HG02970 (cell line): ENCODE data around the gene FITM1.

Experiments used
- ATAC-seq: cut with Tn5 transposase; IDR thresholded peaks from one replicate; pipeline ENCODE4 v1.9.1; 2021; ENCODE audit warnings: mild to moderate bottlenecking, moderate library complexity, moderate number of reproducible peaks; ENCODE audit not compliant: unreplicated experiment, low FRiP score

FITM1 gene

GRCh38 chr14:24116128-24116814 is 14.2 kb upstream of the FITM1 start:
- ATAC-seq = no peak

GRCh38 chr14:24117179-24117578 is 13.3 kb upstream of the FITM1 start:
- no peak for ATAC-seq

- ATAC-seq = no peak
These were observed 10.8 kb upstream of the FITM1 start for GRCh38 chr14:24119691-24120090.

DNA sequence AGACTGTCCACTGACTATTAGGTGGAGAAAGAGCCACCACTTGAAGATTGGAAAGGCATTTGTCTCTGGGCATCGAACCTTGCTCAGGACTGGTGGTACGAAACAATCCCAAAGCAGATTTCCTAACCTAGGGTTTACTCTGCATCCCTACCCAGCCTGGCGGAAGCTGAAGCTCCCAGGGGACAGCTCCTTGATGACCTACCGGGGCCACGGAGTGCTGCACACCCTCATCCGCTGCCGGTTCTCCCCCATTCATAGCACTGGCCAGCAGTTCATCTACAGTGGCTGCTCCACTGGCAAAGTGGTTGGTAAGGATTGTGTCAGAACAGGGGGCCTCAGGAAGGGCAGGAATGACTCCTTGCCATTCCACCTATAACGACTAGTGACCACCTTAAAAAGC is 9.2 kb upstream of the FITM1 start:
- no peak for ATAC-seq

GRCh38 chr14:24122416-24122815 is 8.0 kb upstream of the FITM1 start:
- ATAC-seq = no peak

DNA sequence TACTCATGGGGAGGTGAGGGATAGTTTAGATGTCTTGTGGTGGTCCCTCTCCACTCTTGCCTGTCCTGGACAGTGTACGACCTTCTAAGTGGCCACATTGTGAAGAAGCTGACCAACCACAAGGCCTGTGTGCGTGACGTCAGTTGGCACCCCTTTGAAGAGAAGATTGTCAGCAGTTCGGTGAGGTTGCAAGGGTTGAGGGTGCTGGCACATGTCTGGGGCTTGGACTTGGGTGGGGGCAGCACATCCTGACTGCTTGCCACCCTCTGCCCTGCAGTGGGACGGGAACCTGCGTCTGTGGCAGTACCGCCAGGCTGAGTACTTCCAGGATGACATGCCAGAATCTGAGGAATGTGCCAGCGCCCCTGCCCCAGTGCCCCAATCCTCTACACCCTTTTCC is 7.6 kb upstream of the FITM1 start:
- ATAC-seq = no peak

DNA sequence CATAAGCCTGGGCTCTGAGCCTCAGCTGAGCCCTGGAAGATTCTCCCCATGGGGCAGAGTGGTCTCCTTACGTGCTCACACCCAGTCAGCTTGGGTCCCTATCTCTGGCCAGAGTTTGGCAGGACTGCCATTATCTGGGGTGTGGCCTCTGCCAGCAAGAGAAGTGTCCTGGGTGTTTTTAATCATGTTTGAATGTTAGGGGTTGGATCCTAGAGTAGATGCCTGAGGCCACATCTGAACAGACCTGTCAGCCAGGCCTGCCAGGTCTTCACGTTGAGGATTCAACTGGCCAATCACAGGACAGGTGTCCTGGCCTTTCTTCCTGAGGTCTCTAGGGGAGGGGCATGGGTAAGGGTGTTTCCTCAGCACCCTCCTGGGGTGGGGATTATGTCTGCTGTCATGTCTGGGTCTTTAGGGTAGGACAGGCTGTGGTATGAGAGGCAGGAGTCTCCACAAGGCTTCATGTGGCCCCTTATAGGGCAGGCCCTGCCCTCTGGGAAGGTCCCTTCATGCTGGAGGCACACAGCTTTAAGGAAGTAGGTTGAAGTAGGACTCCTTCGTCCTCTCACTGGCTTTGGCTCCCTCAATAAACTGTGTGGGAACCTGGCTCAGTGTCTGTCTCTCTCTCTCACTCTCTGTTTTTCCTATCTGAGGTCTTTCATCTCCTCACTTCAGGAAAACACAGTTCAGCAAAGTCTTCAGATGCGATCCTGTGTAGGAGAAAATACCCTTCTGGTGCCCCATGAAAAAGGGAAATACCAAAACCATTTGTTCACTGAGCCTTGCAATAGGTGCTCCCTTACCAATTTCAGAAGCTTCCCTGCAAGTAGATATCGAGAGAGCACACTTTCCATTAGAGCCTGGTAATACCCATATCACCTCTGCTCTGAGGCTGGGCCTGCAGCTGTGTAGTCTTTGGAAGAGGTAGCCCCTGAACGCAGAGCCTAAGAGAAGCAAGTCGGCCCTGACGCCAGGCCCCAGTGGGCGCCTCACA is 6.7 kb upstream of the FITM1 start:
- no peak for ATAC-seq

DNA sequence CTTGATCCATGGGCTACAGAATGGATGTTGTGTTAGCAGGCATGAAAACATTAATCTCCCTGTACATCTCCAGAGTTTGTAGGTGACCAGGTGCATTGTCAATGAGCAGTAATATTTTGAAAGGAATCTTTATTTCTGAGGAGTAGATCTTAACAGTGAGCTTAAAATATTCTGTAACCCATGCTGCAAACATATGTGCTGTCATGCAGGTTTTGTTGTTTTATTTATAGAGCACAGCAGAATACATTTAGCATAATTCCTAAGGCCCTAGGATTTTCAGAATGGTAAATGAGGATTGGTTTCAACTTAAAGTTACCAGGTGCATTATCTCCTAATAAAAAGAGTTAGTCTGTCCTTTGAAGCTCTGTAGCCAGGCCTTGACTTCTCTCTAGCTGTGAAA is 3.5 kb upstream of the FITM1 start:
- no peak for ATAC-seq

- no peak for ATAC-seq
These were observed 2.8 kb upstream of the FITM1 start for GRCh38 chr14:24127673-24128072.

DNA sequence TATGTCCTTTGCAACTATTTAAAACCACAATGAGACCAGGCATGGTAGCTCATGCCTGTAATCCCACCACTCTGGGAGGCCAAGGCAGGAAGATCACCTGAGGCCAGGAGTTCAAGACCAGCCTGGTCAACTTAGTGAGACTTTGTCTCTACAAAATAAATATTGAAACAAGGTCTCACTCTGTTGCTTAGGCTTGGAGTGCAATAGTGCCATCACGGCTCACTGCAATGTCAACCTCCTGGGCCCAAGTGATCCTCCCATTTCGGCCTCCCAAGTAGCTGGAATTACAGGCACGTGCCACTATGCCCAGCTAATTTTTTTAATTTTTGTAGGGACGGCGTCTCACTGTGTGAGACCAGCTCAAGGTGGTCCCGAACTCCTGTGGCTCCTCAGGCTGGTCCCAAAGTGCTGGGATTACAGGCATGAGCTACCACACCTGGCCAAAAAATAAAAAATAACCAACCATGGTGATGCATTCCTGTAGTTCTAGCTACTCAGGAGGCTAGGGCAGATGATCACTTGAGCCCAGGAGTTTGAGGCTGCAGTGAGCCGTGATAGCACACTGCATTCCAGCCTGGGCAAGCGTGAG is 955 bp upstream of the FITM1 start:
- ATAC-seq = no peak

GRCh38 chr14:24130717-24131548 is 474 bp downstream of the FITM1 start:
- no peak for ATAC-seq

- no peak for ATAC-seq
These were observed 1.1 kb downstream of the FITM1 start for GRCh38 chr14:24131549-24131966.

DNA sequence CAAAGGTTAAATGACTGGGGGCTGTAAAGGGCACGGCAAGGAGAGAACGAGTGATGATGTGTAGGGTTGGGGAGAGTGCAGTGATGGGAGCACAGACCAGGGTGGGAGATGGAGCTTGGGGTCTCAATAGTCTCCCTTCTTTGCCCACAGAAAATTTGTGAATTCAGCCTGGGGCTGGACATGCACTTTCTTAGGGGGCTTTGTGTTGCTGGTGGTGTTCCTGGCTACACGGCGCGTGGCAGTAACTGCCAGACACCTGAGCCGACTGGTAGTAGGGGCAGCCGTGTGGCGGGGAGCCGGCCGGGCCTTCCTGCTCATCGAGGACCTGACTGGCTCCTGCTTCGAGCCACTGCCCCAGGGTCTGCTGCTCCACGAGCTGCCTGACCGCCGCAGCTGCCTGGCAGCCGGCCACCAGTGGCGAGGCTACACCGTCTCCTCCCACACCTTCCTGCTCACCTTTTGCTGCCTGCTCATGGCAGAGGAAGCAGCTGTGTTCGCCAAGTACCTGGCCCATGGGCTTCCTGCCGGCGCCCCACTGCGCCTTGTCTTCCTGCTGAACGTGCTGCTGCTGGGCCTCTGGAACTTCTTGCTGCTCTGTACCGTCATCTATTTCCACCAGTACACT is 1.7 kb downstream of the FITM1 start:
- ATAC-seq = no peak

GRCh38 chr14:24132976-24133375 is 2.5 kb downstream of the FITM1 start:
- no peak for ATAC-seq

DNA sequence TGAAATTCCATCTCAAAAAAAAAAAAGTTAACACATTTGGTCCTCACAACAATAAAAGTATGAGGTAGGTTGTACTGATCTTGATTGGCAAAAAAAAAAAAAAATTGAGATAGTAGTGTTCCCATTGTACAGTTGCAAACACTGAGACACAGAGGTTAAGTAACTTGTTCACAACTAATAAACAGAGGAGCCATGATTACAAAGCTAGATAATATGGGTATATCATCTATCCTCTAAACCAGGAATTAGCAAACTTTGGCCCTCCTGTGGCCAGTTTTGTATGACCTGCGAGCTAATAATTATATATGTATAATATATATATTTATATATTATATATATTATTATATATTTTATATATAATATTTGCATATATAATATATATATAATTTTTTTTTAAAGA is 3.3 kb downstream of the FITM1 start:
- no peak for ATAC-seq

DNA sequence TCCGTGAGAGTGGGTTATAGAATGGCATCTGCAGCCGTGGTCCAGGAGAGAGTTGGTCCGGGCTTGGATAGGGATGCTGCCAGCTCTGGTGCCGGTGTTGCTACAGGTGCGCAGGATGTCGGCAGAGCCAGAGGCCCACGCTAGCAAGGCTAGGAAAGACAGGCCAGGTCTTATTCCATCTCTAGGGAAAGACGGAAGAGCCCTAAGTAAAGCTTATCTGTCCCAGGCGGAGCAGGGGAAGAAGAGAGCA is 5.0 kb downstream of the FITM1 start:
- ATAC-seq = no peak

DNA sequence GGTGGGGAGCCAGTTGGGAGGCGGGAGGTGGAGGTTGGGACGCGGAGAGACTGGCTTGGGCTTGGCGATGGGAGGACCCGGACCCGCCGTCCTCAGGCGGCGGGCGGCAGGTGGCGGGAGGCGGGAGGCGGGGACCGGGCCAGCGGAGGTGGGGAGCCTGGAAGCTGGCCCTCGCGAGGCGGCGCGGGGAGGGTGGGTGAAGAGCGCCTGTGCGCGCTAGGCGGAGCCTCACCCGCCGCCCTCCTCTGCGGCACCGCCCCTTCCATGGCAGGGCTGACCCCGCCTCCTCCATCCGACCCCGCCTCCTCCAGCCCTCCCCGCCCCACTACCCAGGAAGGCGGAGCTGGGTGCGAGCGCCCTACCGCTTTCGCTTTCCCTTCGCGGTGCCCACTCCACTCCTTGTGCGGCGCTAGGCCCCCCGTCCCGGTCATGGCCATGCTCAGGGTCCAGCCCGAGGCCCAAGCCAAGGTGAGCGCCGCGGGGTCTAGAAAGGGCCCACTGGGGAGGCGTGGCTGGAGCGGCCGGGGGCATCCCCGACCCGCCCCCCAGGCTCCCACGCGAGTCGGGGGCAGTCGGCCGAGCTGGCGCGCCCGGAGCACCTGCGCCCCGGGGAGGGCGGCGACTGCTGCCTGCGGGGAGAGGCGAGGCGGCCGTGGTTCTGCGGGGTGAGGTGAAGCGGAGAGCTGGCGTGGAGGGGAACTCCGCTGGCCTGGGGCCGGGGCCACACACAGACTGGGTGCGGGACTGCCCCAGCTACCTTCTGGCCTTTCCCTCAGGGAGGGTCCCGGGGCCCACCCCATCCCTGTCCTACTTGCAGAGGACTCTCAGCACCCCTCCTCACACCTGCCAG is 5.6 kb downstream of the FITM1 start, which contains the start of gene PSME1:
TSS of gene PSME1 (plus strand) at position 361 of the 850 bp plus-strand sequence. CDS start at position 430, 69 bp downstream.
- peak; percentile 84 for ATAC-seq

GRCh38 chr14:24136684-24137528 is 6.4 kb downstream of the FITM1 start:
- ATAC-seq = no peak
